ENCODE data around the gene BORA. TPM values are rescaled to one million over a fixed set of nuclear protein-coding genes. Genes with fewer than 3 reads are reported as not detected.
"Not testable (repeated sequence)": the region's sequence is repeated elsewhere in the genome, so short reads cannot be mapped to it uniquely, and the experiment has no call there.

Gene BORA
- total RNA-seq, 1 donor from 2014 or later = 12.4 TPM

GRCh38 chr13:72700509-72700908 is 27.2 kb upstream of the BORA start:
- peaks cover 1% of the 10 kb centered on the region for H3K4me1 Mint-ChIP-seq (ENCODE audit: low read depth)
- no peaks in the 10 kb centered on the region for H3K27me3 Mint-ChIP-seq
- peaks cover 1% of the 10 kb centered on the region for H3K9me3 Mint-ChIP-seq (ENCODE audit: low read depth)
- no peak overlapping the region for H3K4me3 Mint-ChIP-seq (ENCODE audit: low read depth)
- TF ChIP-seq CTCF (IDR thresholded peaks at IDR 0.05; ENCODE audit: unreplicated experiment) = no peak
- no peak overlapping the region for H3K27ac Mint-ChIP-seq
- DNase-seq (ENCODE audit: low spot score, unreplicated experiment) = no peak
- H3K36me3 Mint-ChIP-seq (ENCODE audit: insufficient read depth) = peaks cover 1% of the 10 kb centered on the region

GRCh38 chr13:72716776-72717175 is 10.9 kb upstream of the BORA start:
- Mint-ChIP-seq H3K27me3 (no peaks in the 10 kb centered on the region), H3K4me3 (ENCODE audit: low read depth) (no peak overlapping the region), H3K27ac (no peak overlapping the region), H3K36me3 (ENCODE audit: insufficient read depth) (peaks cover 49% of the 10 kb centered on the region), H3K9me3 (ENCODE audit: low read depth) (peaks cover 10% of the 10 kb centered on the region), H3K4me1 (ENCODE audit: low read depth) (no peaks in the 10 kb centered on the region)
- DNase-seq (ENCODE audit: low spot score, unreplicated experiment) = no peak
- TF ChIP-seq CTCF (IDR thresholded peaks at IDR 0.05; ENCODE audit: unreplicated experiment) = no peak

- H3K27ac Mint-ChIP-seq; H3K9me3 Mint-ChIP-seq (ENCODE audit: low read depth); DNase-seq (ENCODE audit: low spot score, unreplicated experiment); H3K27me3 Mint-ChIP-seq; H3K36me3 Mint-ChIP-seq (ENCODE audit: insufficient read depth): not testable (repeated sequence)
- H3K4me3 Mint-ChIP-seq (ENCODE audit: low read depth) = peak overlapping the region; percentile 91
- peaks cover 13% of the 10 kb centered on the region for H3K4me1 Mint-ChIP-seq (ENCODE audit: low read depth)
Observed at GRCh38 chr13:72726185-72726584, 1.5 kb upstream of the BORA start.

GRCh38 chr13:72726726-72727416 is 852 bp upstream of the BORA start:
- TF ChIP-seq CTCF (IDR thresholded peaks at IDR 0.05; ENCODE audit: unreplicated experiment) = no peak
- Mint-ChIP-seq H3K36me3 (ENCODE audit: insufficient read depth) (peaks cover 5% of the 10 kb centered on the region), H3K27ac (peak overlapping the region; percentile 90)

GRCh38 chr13:72728290-72728605 is 525 bp downstream of the BORA start:
- Mint-ChIP-seq H3K9me3 (ENCODE audit: low read depth) (no peaks in the 10 kb centered on the region), H3K4me1 (ENCODE audit: low read depth) (peaks cover 13% of the 10 kb centered on the region), H3K4me3 (ENCODE audit: low read depth) (peak overlapping the region; percentile 91), H3K36me3 (ENCODE audit: insufficient read depth) (peaks cover 7% of the 10 kb centered on the region), H3K27ac (peak overlapping the region; percentile 95), H3K27me3 (no peaks in the 10 kb centered on the region)
- TF ChIP-seq CTCF (IDR thresholded peaks at IDR 0.05; ENCODE audit: unreplicated experiment) = no peak
- DNase-seq (ENCODE audit: low spot score, unreplicated experiment) = no peak

More at GRCh38 chr13:72726726-72727416, 852 bp upstream of the BORA start:
- H3K4me1 Mint-ChIP-seq (ENCODE audit: low read depth) = peaks cover 13% of the 10 kb centered on the region
- peak; percentile 27 for DNase-seq (ENCODE audit: low spot score, unreplicated experiment)
- peak overlapping the region; percentile 91 for H3K4me3 Mint-ChIP-seq (ENCODE audit: low read depth)
- H3K27me3 Mint-ChIP-seq = no peaks in the 10 kb centered on the region
- no peaks in the 10 kb centered on the region for H3K9me3 Mint-ChIP-seq (ENCODE audit: low read depth)

GRCh38 chr13:72737033-72737432 is 9.3 kb downstream of the BORA start:
- Mint-ChIP-seq H3K4me1 (ENCODE audit: low read depth) (no peaks in the 10 kb centered on the region), H3K4me3 (ENCODE audit: low read depth) (no peak overlapping the region), H3K27ac (no peak overlapping the region), H3K27me3 (no peaks in the 10 kb centered on the region), H3K9me3 (ENCODE audit: low read depth) (no peaks in the 10 kb centered on the region), H3K36me3 (ENCODE audit: insufficient read depth) (peaks cover 13% of the 10 kb centered on the region)
- TF ChIP-seq CTCF (IDR thresholded peaks at IDR 0.05; ENCODE audit: unreplicated experiment) = no peak
- no peak for DNase-seq (ENCODE audit: low spot score, unreplicated experiment)

Data from progenitor cell of endocrine pancreas (in vitro differentiated cells).